Inflammatory macrophage treated with lipopolysaccharide for 1 hour (primary cell): ENCODE data around the gene PROCR.
"Not testable (repeated sequence)": the region's sequence is repeated elsewhere in the genome, so short reads cannot be mapped to it uniquely, and the experiment has no call there.

Source experiments
- DNase-seq, 2 donors: peaks; one replicate each; pipeline ENCODE4 v3.0.0-alpha.2; 2020 to 2022

PROCR gene

DNA sequence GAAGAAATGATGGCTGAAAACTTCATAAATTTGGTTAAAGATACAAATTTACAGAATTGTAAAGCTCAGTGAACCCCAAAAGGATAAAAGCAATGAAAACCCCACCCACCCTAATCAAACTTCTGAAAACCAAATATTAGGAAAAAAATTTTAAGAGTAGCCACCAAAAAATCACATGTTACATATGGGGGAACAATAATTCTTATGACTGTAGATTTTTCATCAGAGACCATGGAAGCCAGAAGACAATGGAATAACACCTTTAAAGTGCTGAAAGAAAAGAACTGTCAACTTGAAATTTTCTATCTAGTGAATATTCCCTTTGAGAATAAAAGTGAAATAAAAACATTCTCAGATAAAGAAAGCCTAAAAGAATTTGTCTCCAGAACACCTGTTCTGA, 24.4 kb downstream of the PROCR start:
- DNase-seq = no peak

- DNase-seq = no peak
These were observed 27.9 kb downstream of the PROCR start for GRCh38 chr20:35199740-35200139.

GRCh38 chr20:35200267-35200666, 28.4 kb downstream of the PROCR start:
- peak; percentile 62 to 85 for DNase-seq

GRCh38 chr20:35201467-35201866, 29.6 kb downstream of the PROCR start:
- not testable (repeated sequence) for DNase-seq

- DNase-seq = no peak
These were observed 34.9 kb downstream of the PROCR start for GRCh38 chr20:35206802-35207201.

- peak; percentile 60 to 92 for DNase-seq
These were observed 36.2 kb downstream of the PROCR start for GRCh38 chr20:35207950-35208611.

- peak in 1 of 2 donors; percentile 58 for DNase-seq
These were observed 43.4 kb downstream of the PROCR start for GRCh38 chr20:35215066-35215956.

GRCh38 chr20:35216541-35216940, 44.7 kb downstream of the PROCR start:
- no peak for DNase-seq

- DNase-seq = no peak
These were observed 52.1 kb downstream of the PROCR start for GRCh38 chr20:35223941-35224340.

DNA sequence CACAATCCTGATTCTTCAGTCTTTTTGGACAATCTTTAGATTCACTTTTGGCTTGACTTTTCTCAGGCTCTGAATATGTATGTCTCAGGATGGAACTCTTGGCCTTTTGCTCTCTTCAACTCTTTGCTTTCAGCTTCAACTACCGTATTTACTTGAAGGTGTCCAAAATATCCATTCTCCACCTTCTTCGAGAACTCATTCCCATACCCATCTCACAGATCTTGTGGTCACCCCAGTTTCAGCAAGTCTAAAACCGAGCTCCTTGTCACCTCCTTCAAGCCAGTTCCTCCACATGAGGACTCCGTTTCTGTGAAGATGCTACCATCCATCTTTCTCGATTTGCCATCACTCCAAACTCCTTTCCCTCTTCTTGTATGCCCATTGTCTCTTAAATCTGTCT, 52.7 kb downstream of the PROCR start:
- DNase-seq = no peak

- no peak for DNase-seq
These were observed 53.6 kb downstream of the PROCR start for GRCh38 chr20:35225319-35226125.

DNA sequence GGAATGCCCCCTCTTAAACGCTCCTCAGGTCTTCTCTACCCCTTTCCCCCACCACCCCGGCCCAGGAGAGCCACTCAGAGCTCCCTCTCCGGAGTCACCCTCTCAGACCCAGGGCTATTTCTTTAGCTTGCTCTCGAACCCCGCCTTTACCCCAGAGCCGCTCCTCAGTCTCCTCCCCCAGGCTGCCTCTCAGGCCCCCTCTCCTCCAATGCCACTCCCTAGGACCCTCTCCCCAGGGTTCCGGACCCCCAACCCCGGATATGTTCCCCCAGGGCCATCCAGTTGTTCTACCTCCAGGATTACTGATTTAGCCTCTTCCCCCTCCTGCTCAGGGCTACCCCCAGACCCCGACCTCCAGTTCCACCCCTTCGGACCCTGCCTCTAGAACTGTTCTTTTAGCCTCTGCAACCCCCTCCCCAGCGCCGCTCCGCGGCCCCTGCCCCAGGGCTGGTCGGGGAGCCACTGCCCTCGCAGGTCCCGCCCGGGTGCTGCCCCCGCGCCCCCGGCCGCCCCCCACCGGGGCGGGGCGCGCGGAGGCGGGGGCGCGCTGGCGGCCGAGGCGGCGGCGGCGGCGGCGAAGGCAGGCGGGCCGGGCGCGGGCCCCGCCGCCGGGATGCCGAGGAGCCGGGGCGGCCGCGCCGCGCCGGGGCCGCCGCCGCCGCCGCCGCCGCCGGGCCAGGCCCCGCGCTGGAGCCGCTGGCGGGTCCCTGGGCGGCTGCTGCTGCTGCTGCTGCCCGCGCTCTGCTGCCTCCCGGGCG, 54.4 kb downstream of the PROCR start, which contains the start of gene MMP24:
TSS of gene MMP24 (plus strand) at position 565 of the 758 bp plus-strand sequence. CDS start at position 614, 49 bp downstream.
- no peak for DNase-seq
